ENCODE data around the gene IFIT3. TPM values are rescaled to one million over a fixed set of nuclear protein-coding genes. Genes with fewer than 3 reads are reported as not detected.

Gene IFIT3
- total RNA-seq, 1 donor from 2014 or later = 3.2 TPM

DNA sequence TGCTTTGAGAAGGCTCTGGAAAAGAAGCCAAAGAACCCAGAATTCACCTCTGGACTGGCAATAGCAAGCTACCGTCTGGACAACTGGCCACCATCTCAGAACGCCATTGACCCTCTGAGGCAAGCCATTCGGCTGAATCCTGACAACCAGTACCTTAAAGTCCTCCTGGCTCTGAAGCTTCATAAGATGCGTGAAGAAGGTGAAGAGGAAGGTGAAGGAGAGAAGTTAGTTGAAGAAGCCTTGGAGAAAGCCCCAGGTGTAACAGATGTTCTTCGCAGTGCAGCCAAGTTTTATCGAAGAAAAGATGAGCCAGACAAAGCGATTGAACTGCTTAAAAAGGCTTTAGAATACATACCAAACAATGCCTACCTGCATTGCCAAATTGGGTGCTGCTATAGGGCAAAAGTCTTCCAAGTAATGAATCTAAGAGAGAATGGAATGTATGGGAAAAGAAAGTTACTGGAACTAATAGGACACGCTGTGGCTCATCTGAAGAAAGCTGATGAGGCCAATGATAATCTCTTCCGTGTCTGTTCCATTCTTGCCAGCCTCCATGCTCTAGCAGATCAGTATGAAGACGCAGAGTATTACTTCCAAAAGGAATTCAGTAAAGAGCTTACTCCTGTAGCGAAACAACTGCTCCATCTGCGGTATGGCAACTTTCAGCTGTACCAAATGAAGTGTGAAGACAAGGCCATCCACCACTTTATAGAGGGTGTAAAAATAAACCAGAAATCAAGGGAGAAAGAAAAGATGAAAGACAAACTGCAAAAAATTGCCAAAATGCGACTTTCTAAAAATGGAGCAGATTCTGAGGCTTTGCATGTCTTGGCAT, 21.1 kb upstream of the IFIT3 start:
- POLR2A ChIA-PET = no interaction called here

DNA sequence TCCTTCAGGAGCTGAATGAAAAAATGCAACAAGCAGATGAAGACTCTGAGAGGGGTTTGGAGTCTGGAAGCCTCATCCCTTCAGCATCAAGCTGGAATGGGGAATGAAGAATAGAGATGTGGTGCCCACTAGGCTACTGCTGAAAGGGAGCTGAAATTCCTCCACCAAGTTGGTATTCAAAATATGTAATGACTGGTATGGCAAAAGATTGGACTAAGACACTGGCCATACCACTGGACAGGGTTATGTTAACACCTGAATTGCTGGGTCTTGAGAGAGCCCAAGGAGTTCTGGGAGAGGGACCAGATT, 20.6 kb upstream of the IFIT3 start:
- TF ChIP-seq, protein P1, sequence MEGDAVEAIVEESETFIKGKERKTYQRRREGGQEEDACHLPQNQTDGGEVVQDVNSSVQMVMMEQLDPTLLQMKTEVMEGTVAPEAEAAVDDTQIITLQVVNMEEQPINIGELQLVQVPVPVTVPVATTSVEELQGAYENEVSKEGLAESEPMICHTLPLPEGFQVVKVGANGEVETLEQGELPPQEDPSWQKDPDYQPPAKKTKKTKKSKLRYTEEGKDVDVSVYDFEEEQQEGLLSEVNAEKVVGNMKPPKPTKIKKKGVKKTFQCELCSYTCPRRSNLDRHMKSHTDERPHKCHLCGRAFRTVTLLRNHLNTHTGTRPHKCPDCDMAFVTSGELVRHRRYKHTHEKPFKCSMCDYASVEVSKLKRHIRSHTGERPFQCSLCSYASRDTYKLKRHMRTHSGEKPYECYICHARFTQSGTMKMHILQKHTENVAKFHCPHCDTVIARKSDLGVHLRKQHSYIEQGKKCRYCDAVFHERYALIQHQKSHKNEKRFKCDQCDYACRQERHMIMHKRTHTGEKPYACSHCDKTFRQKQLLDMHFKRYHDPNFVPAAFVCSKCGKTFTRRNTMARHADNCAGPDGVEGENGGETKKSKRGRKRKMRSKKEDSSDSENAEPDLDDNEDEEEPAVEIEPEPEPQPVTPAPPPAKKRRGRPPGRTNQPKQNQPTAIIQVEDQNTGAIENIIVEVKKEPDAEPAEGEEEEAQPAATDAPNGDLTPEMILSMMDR (IDR thresholded peaks at IDR 0.05) = no peak
- no peak overlapping the region for H3K4me3 Mint-ChIP-seq
- ATAC-seq (ENCODE audit: low read depth) (no peak), DNase-seq (no peak)
- H3K27me3 Mint-ChIP-seq = no peaks in the 10 kb centered on the region
- intact Hi-C loops (cut with micrococcal nuclease) = no loop called here
- peaks cover 30% of the 10 kb centered on the region for H3K4me1 Mint-ChIP-seq
- no peak overlapping the region for H3K27ac Mint-ChIP-seq
- H3K36me3 Mint-ChIP-seq (ENCODE audit: low read depth) = peaks cover 54% of the 10 kb centered on the region
- no peaks in the 10 kb centered on the region for H3K9me3 Mint-ChIP-seq
- POLR2A ChIA-PET = no interaction called here
- CTCF ChIA-PET = no interaction called here

More for the DNA sequence above, 21.1 kb upstream of the IFIT3 start:
- ATAC-seq (ENCODE audit: low read depth) (no peak), DNase-seq (no peak)
- intact Hi-C loops (cut with micrococcal nuclease) = no loop called here
- no peaks in the 10 kb centered on the region for H3K9me3 Mint-ChIP-seq
- CTCF ChIA-PET = no interaction called here
- no peaks in the 10 kb centered on the region for H3K27me3 Mint-ChIP-seq
- TF ChIP-seq, protein P1 (IDR thresholded peaks at IDR 0.05) = no peak
- H3K36me3 Mint-ChIP-seq (ENCODE audit: low read depth) = peaks cover 59% of the 10 kb centered on the region
- no peak overlapping the region for H3K27ac Mint-ChIP-seq
- no peak overlapping the region for H3K4me3 Mint-ChIP-seq
- H3K4me1 Mint-ChIP-seq = peaks cover 36% of the 10 kb centered on the region

DNA sequence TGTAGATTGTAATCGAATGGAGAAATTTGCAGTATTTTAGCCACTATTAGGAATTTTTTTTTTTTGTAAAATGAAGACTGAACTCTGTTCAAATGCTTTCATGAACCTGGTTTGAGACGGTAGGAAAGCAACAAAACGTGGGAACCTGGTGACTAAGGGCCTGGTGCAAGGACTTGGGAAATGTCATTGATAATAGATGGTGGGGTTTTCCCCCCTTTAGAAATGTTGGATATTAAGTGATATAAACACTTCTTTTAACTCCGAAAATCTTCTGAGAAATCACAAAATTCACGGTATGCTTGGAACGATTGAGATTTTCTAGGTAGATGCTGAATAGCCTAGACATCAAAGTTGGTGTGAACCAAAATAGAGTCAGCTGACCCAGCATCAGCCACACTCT, 19.5 kb upstream of the IFIT3 start:
- peaks cover 54% of the 10 kb centered on the region for H3K36me3 Mint-ChIP-seq (ENCODE audit: low read depth)

DNA sequence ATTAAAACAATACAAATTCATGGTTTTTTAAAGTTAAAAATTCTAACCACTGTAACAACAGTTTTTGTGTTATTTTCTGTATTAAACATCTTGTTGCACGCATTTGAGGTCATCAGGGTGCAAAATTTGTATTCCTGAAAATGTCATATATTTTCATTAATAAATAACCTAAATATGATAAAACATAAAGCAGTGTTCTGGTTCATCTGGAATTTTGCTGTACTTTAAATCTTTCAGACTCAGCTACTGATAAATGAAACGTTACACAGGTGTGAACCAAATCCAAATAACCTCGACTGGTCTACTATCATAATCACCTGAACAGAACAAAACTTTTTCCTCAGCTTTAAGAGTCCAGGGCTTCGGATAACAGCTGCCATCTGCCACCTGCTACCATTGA, 19.1 kb upstream of the IFIT3 start:
- no peak overlapping the region for H3K27ac Mint-ChIP-seq
- ChIA-PET POLR2A (no interaction called here), CTCF (no interaction called here)
- no peaks in the 10 kb centered on the region for H3K27me3 Mint-ChIP-seq
- intact Hi-C loops (cut with micrococcal nuclease) = no loop called here
- H3K4me1 Mint-ChIP-seq = peaks cover 15% of the 10 kb centered on the region
- peaks cover 54% of the 10 kb centered on the region for H3K36me3 Mint-ChIP-seq (ENCODE audit: low read depth)
- H3K4me3 Mint-ChIP-seq = no peak overlapping the region
- DNase-seq = no peak
- no peaks in the 10 kb centered on the region for H3K9me3 Mint-ChIP-seq
- TF ChIP-seq, protein P1 (IDR thresholded peaks at IDR 0.05) = no peak
- no peak for ATAC-seq (ENCODE audit: low read depth)

More for the DNA sequence above, 19.5 kb upstream of the IFIT3 start:
- Mint-ChIP-seq H3K4me3 (no peak overlapping the region), H3K9me3 (no peaks in the 10 kb centered on the region), H3K4me1 (peaks cover 20% of the 10 kb centered on the region), H3K27ac (no peak overlapping the region), H3K27me3 (no peaks in the 10 kb centered on the region)
- POLR2A ChIA-PET = no interaction called here
- no peak for DNase-seq
- TF ChIP-seq, protein P1 (IDR thresholded peaks at IDR 0.05) = no peak
- no peak for ATAC-seq (ENCODE audit: low read depth)
- CTCF ChIA-PET = no interaction called here
- intact Hi-C loops (cut with micrococcal nuclease) = no loop called here

DNA sequence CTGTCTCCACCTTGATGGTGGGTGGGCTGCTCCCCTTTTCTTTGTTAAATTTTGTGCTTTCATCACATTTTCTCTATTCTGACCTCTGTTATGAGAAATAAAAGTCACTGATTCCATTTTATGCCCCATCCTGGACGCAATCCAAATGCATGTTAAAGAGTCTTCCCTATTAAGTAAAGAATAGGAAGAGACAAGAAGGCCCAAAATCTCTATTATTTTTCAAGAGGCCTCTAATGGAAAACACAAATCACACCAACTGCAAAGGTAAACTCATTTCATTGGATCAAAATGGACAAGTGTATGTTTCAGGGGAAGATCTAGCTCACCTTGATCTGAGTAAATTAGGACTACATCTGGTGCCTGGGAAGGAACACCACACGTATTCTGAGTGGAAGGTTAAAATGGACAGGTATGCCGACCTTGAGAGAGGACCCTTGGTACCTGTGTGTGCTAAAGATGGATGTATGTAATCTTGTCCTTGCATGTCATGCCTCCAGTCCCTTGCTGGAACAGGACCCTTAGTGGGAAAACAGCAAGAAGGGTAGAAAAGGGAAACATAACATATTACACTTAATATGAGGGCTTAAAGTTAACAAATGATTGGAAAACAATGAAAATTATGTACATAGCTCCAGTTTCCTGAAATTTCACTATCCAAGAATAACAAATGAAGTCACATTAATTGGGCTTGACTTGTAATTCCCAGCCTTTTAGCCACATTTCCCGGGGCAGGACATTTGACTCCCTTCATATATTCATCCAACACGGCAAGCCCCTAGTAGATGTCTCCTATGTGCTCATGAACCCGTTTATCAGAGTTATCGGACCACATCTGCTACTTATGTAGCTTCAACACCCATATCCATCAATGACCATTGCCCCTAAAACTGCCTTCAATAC, 18.4 kb upstream of the IFIT3 start:
- Mint-ChIP-seq H3K36me3 (ENCODE audit: low read depth) (peaks cover 48% of the 10 kb centered on the region), H3K27ac (no peak overlapping the region), H3K4me1 (peaks cover 8% of the 10 kb centered on the region), H3K9me3 (no peaks in the 10 kb centered on the region), H3K27me3 (no peaks in the 10 kb centered on the region), H3K4me3 (no peak overlapping the region)
- POLR2A ChIA-PET = no interaction called here
- no peak for DNase-seq
- CTCF ChIA-PET = interaction anchor here (1.0 kb wide), 1 partner anchor 60 kb away, joined by 4 read pairs; no protein-coding TSS in a partner anchor
- ATAC-seq (ENCODE audit: low read depth) = no peak
- TF ChIP-seq, protein P1 (IDR thresholded peaks at IDR 0.05) = no peak
- intact Hi-C loops (cut with micrococcal nuclease) = no loop called here
